B cell (primary cell): ENCODE data around the gene KATNAL1.

Experiments used
- CTCF ChIP-seq: fragments of 200-600 bp; IDR thresholded peaks from one replicate; pipeline ENCODE4 v1.8.0; 2022; ENCODE audit warnings: antibody characterized with exemption, mild to moderate bottlenecking
- EZH2 ChIP-seq: IDR thresholded peaks from 2 replicates; pipeline ENCODE4 v1.6.1; 2012; ENCODE audit warnings: borderline replicate concordance, low read depth, mild to moderate bottlenecking, moderate library complexity, low read length; ENCODE audit not compliant: insufficient read depth, poor library complexity, severe bottlenecking

GRCh38 chr13:30256713-30257467 is 50.5 kb downstream of the KATNAL1 start:
- TF ChIP-seq CTCF (no peak), EZH2 (no peak)
